Stimulated activated CD4-positive, alpha-beta T cell treated with anti-CD3 and anti-CD28 coated beads, TNF-alpha, amount 100 ng/mL, for 24 hours (primary cell): ENCODE results near the gene DPPA3.
"Not testable (repeated sequence)": the region's sequence is repeated elsewhere in the genome, so short reads cannot be mapped to it uniquely, and the experiment has no call there.

Experiments
- DNase-seq, 3 experiments: peaks; one replicate each; pipeline ENCODE4 v3.0.0-alpha.2; 2020; ENCODE audit warnings: low read depth in 3 of 3

DPPA3 gene

GRCh38 chr12:7730984-7731383 is 19.8 kb downstream of the DPPA3 start:
- not testable (repeated sequence) for DNase-seq

- no peak for DNase-seq
Observed at GRCh38 chr12:7731486-7731885, 20.3 kb downstream of the DPPA3 start.

- no peak for DNase-seq
Observed at GRCh38 chr12:7732993-7733392, 21.8 kb downstream of the DPPA3 start.

- no peak for DNase-seq
Observed at GRCh38 chr12:7747246-7747645, 36.0 kb downstream of the DPPA3 start, which contains the start of gene CLEC4C. Gene CLEC4C (minus strand): TSS chr12:7747375. CDS start chr12:7747348, 27 bp downstream.

GRCh38 chr12:7748852-7749251 is 37.6 kb downstream of the DPPA3 start:
- DNase-seq, result no peak

- DNase-seq, result no peak
Observed at GRCh38 chr12:7749442-7749841, 38.2 kb downstream of the DPPA3 start.

- no peak for DNase-seq
Observed at GRCh38 chr12:7750350-7750749, 39.1 kb downstream of the DPPA3 start.

GRCh38 chr12:7751394-7751793 is 40.2 kb downstream of the DPPA3 start:
- DNase-seq, result no peak

- not testable (repeated sequence) for DNase-seq
Observed at GRCh38 chr12:7751941-7752922, 41.0 kb downstream of the DPPA3 start.

GRCh38 chr12:7755668-7756067 is 44.4 kb downstream of the DPPA3 start:
- not testable (repeated sequence) for DNase-seq

- DNase-seq, result no peak
Observed at GRCh38 chr12:7756993-7757392, 45.8 kb downstream of the DPPA3 start.

- DNase-seq, result no peak
Observed at GRCh38 chr12:7758766-7759140, 47.5 kb downstream of the DPPA3 start.
